ENCODE results near the gene MVP. TPM values are rescaled to one million over a fixed set of nuclear protein-coding genes. Genes with fewer than 3 reads are reported as not detected.

The MVP gene
- total and polyA plus RNA-seq, 12 donors: 73.9 to 492 (median 336) TPM

GRCh38 chr16:29810699-29811169 is 9.5 kb upstream of the MVP start:
- H3K4me1 ChIP-seq (replicated peaks in 1 of 2): peaks cover 34 to 61% of the 10 kb centered on the region in 2 donors
- no peak for TF ChIP-seq POLR2A (IDR thresholded peaks at IDR 0.05)
- TF ChIP-seq CTCF (IDR thresholded peaks at IDR 0.05): no peak
- WGBS, 4 donors: 18 to 28% (median 24%) methylated on average over 9 of the region's 9 CpGs
- no peaks in the 10 kb centered on the region for H3K27me3 ChIP-seq
- peak in 3 of 7 donors; percentile 12 to 36 (median 22) for DNase-seq
- no peak overlapping the region for H3K4me3 ChIP-seq
- H3K36me3 ChIP-seq (replicated peaks in 1 of 2): peaks cover 0 to 18% of the 10 kb centered on the region in 2 donors
- intact Hi-C loops (cut with DNase I): no loop called here
- H3K27ac ChIP-seq: peak overlapping the region; percentile 62 to 97 (median 82)
- H3K9me3 ChIP-seq (replicated peaks in 1 of 3): no peaks in the 10 kb centered on the region

- H3K9me3 ChIP-seq (replicated peaks in 1 of 3): no peaks in the 10 kb centered on the region
- peaks cover 34 to 61% of the 10 kb centered on the region in 2 donors for H3K4me1 ChIP-seq (replicated peaks in 1 of 2)
- H3K27ac ChIP-seq: peak overlapping the region; percentile 62 to 97 (median 82)
- 1% methylated on average over 18 to 31 of the region's 31 CpGs for WGBS, 4 donors
- intact Hi-C loops (cut with DNase I): no loop called here
- TF ChIP-seq POLR2A (IDR thresholded peaks at IDR 0.05) (peak; percentile 34 to 75), CTCF (IDR thresholded peaks at IDR 0.05) (no peak)
- H3K27me3 ChIP-seq: no peaks in the 10 kb centered on the region
- DNase-seq: peak; percentile 94 to 99 (median 98)
- H3K36me3 ChIP-seq (replicated peaks in 1 of 2): peaks cover 0 to 18% of the 10 kb centered on the region in 2 donors
- peak overlapping the region in 3 of 4 donors; percentile 15 to 59 (median 25) for H3K4me3 ChIP-seq
These were observed 8.9 kb upstream of the MVP start for GRCh38 chr16:29811170-29811895.

- peaks cover 0 to 18% of the 10 kb centered on the region in 2 donors for H3K36me3 ChIP-seq (replicated peaks in 1 of 2)
- TF ChIP-seq POLR2A (IDR thresholded peaks at IDR 0.05) (peak in 1 of 2 donors; percentile 25), CTCF (IDR thresholded peaks at IDR 0.05) (no peak)
- H3K27me3 ChIP-seq: no peaks in the 10 kb centered on the region
- H3K9me3 ChIP-seq (replicated peaks in 1 of 3): no peaks in the 10 kb centered on the region
- peak within 1 kb of the TSS in 3 of 4 donors; percentile 15 to 59 (median 25) for H3K4me3 ChIP-seq
- WGBS, 4 donors: 2 to 4% (median 3%) methylated on average over 33 to 69 of the region's 69 CpGs
- intact Hi-C loops (cut with DNase I): no loop called here
- H3K27ac ChIP-seq: peak within 1 kb of the TSS; percentile 62 to 97 (median 82)
- peaks cover 36 to 63% of the 10 kb centered on the region in 2 donors for H3K4me1 ChIP-seq (replicated peaks in 1 of 2)
- peak; percentile 64 to 84 (median 67) for DNase-seq
These were observed 8.2 kb upstream of the MVP start, which contains the start of gene PRRT2 for GRCh38 chr16:29811896-29812665. TSS of gene PRRT2 (plus strand) at chr16:29812193. CDS start at chr16:29813055, 862 bp downstream.
